BJ (cell line): ENCODE measurements around the gene GABBR2. TPM values are rescaled to one million over a fixed set of nuclear protein-coding genes. Genes with fewer than 3 reads are reported as not detected.
A peak's percentile ranks its signal among the peaks of the same experiment; 100 is the strongest.

Experiments
- CTCF ChIA-PET: fragments of 350-600 bp; formaldehyde crosslinking; extraction: SDS; loops from one replicate; lab custom pipeline; 2021; ENCODE audit warnings: antibody characterized with exemption, inconsistent platforms; lab: Yijun Ruan, JAX
- POLR2A ChIA-PET: fragments of 300-600 bp; sonication (Branson Sonifier 250); formaldehyde crosslinking; extraction: SDS; loops from one replicate; lab custom pipeline; 2021; ENCODE audit warnings: antibody characterized with exemption; lab: Charles Lee
- DNase-seq: peaks from one replicate; pipeline ENCODE4 v3.0.0-alpha.2; 2011; ENCODE audit warnings: low read depth
- H3K27me3 ChIP-seq: 2 replicates; pipeline ENCODE4 v1.6.0; 2011; ENCODE audit warnings: low read length; ENCODE audit not compliant: control insufficient read depth, insufficient read depth
- H3K36me3 ChIP-seq: 2 replicates; pipeline ENCODE4 v1.5.1; 2011; ENCODE audit warnings: low read length; ENCODE audit not compliant: control insufficient read depth, insufficient read depth
- H3K4me3 ChIP-seq: 2 replicates; pipeline ENCODE4 v1.5.1; 2011; ENCODE audit warnings: low read depth, mild to moderate bottlenecking, control low read depth, low read length
- CTCF ChIP-seq: IDR thresholded peaks from 2 replicates; pipeline ENCODE4 v1.5.1; 2011; ENCODE audit warnings: low read depth, mild to moderate bottlenecking, control low read depth, inconsistent platforms, low read length, moderate library complexity; ENCODE audit not compliant: insufficient read depth
- polyA plus RNA-seq: library from polyadenylated mRNA; depleted of rRNA; stranded (reverse); fragments of >200 nt; gene quantifications from 2 replicates; pipeline ENCODE4 v1.2.3, GENCODE V29; 2011

Gene GABBR2
- polyA plus RNA-seq, 1 experiment, result 1.6 TPM

DNA sequence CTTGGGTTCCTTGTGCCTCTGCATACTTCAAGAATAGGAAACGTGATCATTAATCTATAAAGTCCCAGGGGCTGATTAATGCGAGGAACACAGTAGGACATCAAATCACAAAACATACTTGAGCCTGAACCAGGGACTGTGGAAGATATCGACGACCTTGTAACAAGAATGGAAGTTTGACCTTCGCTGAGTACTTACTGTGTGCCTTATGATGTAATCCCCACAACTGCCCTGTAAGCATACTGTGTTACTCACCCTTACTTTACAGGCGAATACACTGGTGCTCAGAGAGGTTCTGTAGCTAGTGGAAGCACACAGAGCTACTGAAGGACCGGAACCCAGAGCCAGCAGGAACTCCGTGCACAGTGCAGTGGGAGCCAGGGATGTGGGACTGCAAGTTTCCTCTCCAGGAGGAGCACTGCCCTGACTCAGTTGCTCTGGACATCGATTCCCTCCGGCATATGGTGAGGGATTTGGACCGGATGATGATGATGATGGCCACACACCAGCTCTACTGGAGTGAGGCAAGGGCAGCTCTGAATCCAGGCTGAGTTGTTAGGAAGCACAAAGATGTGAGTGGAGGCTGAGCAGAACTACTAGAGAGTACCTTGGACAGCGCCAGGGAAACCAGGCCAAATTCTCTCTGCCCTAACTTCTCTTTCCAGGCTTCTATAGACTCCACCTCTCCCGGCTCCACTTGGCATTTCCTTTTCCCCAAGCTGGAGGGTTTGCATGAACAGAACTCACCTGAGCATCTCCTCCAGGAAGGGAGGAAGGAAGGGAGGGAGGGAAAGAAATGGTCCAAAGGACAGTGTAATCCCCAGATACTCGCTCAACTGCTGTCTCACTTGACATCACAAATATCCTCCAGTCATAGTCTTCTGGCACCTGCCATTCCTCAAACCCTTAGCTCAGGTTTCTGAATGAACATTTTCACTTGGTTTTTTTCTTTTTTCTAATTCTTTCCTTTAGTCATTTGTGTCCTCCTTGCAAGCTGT is 1.5 kb upstream of the GABBR2 start:
- ChIA-PET CTCF (interaction anchor here (0.6 to 1.8 kb wide), 5 partner anchors 49 to 396 kb away, joined by 3 to 5 read pairs (median 4); no protein-coding TSS in a partner anchor), POLR2A (no interaction called here)
- TF ChIP-seq CTCF, result no peak
- Histone ChIP-seq H3K36me3 (no peaks in the 10 kb centered on the region), H3K27me3 (peaks cover 41% of the 10 kb centered on the region), H3K4me3 (no peak overlapping the region)
- no peak for DNase-seq

DNA sequence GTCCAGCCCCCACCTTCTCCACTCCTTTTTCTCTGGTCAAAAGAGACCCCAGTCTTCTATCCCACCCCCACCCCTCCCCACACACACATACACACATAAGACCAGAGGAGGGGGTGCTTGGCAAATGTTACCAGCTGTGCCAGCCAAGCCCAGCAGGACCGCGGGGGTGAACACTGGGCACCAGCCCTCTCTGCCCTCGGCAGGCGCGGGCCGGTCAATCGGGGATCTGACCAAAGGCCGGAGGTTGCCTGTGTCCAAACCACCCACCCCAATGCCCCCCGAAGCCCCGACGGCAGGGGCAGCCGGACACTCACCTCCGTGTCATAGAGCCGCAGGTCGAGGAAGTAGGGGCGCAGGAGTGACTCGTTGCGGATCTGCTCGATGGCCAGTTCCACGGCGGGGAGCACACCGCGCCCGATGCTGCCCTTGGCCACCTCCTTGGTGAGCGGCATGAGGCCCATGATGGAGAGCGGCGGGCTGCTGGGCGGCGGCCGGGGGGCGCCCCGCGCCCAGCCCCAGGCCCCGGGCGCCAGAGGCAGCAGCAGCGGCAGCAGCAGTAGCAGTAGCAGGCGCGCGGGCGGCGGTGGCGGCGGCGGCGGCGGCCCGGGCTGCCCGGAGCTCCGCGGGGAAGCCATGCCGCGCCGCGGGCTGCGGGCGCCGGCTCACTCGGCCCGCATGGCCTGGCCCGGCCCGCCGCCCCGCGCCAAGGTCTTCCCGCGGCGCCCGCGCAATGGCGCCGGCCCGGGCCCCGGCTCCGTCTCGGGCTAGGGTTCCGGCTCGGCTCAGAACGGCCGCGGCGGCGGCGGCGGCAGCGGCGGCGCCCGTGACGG is 417 bp downstream of the GABBR2 start:
- no peak for DNase-seq
- CTCF ChIA-PET, result interaction anchor here (0.6 to 3.7 kb wide), 5 partner anchors 26 to 392 kb away, joined by 3 to 21 read pairs (median 4); no protein-coding TSS in a partner anchor
- no peaks in the 10 kb centered on the region for H3K36me3 ChIP-seq
- TF ChIP-seq CTCF, result no peak
- POLR2A ChIA-PET, result no interaction called here
- peaks cover 36% of the 10 kb centered on the region for H3K27me3 ChIP-seq
- peak overlapping the region; percentile 8; the same call in 1 of the 2 replicates for H3K4me3 ChIP-seq

DNA sequence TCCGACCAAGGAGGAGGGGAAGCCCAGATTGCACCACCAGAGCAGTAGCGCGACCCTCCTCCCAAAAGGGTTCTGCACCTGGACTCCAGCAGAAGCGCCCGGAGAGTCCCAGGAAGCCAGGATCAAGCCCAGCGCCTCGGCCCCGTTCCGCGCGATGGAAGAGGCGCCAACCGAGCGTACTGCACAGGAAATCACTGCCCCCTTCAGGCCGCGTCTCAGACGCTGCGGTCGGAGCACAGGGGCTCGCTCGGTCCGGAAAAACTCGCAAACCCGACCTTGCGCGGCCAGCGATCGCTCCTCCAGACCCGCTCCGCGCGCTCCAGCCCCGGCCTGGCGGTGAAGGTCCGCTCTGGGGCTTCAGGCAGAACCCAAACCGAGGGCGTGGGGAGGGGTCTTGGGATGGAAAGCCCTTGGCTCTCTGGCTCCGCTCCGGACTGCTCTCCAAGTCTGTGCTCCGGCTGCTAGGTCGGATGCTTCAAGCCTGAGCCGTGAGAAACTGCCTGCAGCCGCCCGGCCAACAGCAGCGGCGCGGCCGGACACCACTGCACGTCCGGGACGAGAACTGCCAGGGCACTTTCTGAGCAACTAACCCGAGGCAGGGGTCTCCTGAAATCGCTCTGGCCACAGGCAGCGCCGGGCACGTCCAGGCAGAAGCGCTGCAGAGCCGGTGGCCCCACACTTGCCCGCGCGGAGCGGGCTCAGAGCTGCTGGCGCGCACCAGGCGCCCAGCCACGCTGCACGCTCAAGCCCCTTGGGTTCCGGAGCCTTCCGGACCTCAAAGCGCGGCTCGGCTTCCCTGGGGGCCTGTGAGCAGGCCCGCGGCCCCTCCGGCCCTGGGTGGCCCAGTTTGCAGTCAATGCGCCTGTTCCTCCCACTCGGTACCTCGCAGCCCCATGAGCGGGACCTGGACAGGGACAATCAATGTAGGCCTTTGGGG is 1.3 kb downstream of the GABBR2 start:
- DNase-seq, result no peak
- CTCF ChIA-PET, result interaction anchor here (0.7 to 3.7 kb wide), 11 partner anchors 12 to 392 kb away, joined by 3 to 21 read pairs (median 3); no protein-coding TSS in a partner anchor
- Histone ChIP-seq H3K36me3 (no peaks in the 10 kb centered on the region), H3K27me3 (peaks cover 34% of the 10 kb centered on the region), H3K4me3 (peak overlapping the region; percentile 30; the same call in 1 of the 2 replicates)
- POLR2A ChIA-PET, result no interaction called here
- peak; percentile 79 for TF ChIP-seq CTCF

DNA sequence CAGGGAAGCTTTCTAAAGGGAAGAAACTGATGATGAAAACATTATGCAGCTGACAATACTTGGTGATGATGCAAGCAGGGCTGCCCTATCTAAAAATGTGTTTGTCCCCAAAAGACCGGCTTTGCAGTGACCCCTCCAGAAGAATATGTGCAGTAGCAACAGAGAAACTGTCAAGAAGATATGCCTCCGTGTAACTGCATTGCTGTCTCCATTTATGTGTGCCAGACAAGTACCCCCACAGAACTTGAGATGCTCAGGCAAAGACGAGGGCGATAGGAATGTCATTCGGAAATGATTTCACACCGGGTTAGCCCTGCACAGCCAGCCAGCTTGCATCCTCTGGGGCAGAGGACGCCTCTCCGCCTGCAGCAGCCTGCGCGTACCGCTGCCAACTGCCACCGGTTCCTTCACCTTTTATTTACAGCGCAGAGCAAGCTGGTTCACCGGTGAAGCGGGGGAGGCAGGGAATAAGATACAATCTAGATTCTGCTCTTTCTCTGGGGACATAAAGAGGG is 2.0 kb downstream of the GABBR2 start:
- H3K36me3 ChIP-seq, result no peaks in the 10 kb centered on the region
- ChIA-PET POLR2A (no interaction called here), CTCF (interaction anchor here (0.7 to 3.7 kb wide), 14 partner anchors 12 to 391 kb away, joined by 3 to 21 read pairs (median 3); no protein-coding TSS in a partner anchor)
- H3K27me3 ChIP-seq, result peaks cover 28% of the 10 kb centered on the region
- TF ChIP-seq CTCF, result no peak
- H3K4me3 ChIP-seq, result no peak overlapping the region
- no peak for DNase-seq
